ENCODE measurements around the gene CDYL2.

DNA sequence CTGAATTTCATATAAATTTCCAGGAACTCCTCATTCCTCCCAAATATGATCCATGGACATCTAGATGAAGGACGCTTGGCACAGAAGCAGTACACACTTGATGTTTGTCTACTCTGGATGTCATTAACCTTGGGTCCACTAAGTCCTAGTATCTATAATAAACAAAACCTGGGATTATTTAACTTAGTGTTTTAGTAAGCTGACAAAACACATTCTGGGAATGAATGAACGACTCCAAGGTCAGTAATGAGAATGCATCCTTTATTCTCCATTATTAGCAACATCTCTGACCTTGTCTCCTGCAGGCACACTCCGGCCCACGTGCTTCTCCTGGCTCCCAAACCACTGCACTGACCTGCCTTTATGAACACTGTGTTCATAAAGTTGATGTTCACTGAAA is 24.1 kb upstream of the CDYL2 start:
- TF ChIP-seq EZH2 (IDR thresholded peaks at IDR 0.05; ENCODE audit: insufficient read depth, poor library complexity, severe bottlenecking) = no peak
- TF ChIP-seq EZH2phosphoT487 (IDR thresholded peaks at IDR 0.05; ENCODE audit: insufficient read depth, low read depth) = no peak
